ENCODE results near the gene MED13L. TPM values are rescaled to one million over a fixed set of nuclear protein-coding genes. Genes with fewer than 3 reads are reported as not detected.

MED13L gene
- total and polyA plus RNA-seq, 3 donors from 2014 or later: 56.4 to 173 (median 133) TPM

- peak; percentile 41 for DNase-seq
- H3K4me3 ChIP-seq: no peak overlapping the region
- 55 to 56% methylated on average over 9 of the region's 9 CpGs for WGBS, 2 donors
- peaks cover 13% of the 10 kb centered on the region for H3K4me1 ChIP-seq
- H3K9me3 ChIP-seq: no peaks in the 10 kb centered on the region
- no peak for TF ChIP-seq CTCF (IDR thresholded peaks at IDR 0.05)
- TF ChIP-seq POLR2A (IDR thresholded peaks at IDR 0.05): no peak
- H3K36me3 ChIP-seq (ENCODE audit: low read depth, missing control alignments): no peaks in the 10 kb centered on the region
- intact Hi-C loops (cut with DNase I; ENCODE audit: low total_unique reads): no loop called here
- peak overlapping the region in 1 of 2 donors; percentile 28 for H3K27ac ChIP-seq
- H3K27me3 ChIP-seq: no peaks in the 10 kb centered on the region
These were observed 22.3 kb upstream of the MED13L start for GRCh38 chr12:116299665-116300328.

DNA sequence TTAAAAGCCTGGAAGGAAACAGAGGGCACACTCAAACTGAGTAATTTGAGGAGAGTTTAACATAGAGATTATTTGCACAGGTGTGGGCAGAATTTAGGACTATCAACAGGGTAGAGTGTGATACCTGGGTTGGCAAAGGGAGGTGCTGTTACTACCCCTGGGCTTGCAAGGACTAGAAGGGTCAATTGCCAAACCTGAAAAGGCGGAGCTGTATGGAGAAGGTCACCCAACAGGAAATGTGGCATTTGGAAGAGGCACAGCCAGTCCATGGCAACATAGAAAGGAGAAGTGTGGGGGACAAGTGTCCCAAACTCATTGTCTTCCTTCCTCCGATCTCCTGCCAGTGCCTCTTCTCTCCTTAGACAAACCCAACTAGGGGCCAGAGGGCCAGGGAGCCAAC is 21.6 kb upstream of the MED13L start:
- no peak for DNase-seq
- Histone ChIP-seq H3K9me3 (no peaks in the 10 kb centered on the region), H3K4me3 (no peak overlapping the region), H3K36me3 (ENCODE audit: low read depth, missing control alignments) (no peaks in the 10 kb centered on the region), H3K27me3 (no peaks in the 10 kb centered on the region), H3K4me1 (peaks cover 13% of the 10 kb centered on the region), H3K27ac (no peak overlapping the region)
- TF ChIP-seq POLR2A (IDR thresholded peaks at IDR 0.05): no peak
- TF ChIP-seq CTCF (IDR thresholded peaks at IDR 0.05): no peak
- 85 to 91% methylated on average over 2 of the region's 2 CpGs for WGBS, 2 donors
- intact Hi-C loops (cut with DNase I; ENCODE audit: low total_unique reads): no loop called here

GRCh38 chr12:116298578-116298977 is 21.1 kb upstream of the MED13L start:
- Histone ChIP-seq H3K9me3 (no peaks in the 10 kb centered on the region), H3K27ac (no peak overlapping the region), H3K27me3 (no peaks in the 10 kb centered on the region), H3K4me3 (no peak overlapping the region), H3K4me1 (peaks cover 10% of the 10 kb centered on the region), H3K36me3 (ENCODE audit: low read depth, missing control alignments) (no peaks in the 10 kb centered on the region)
- TF ChIP-seq POLR2A (IDR thresholded peaks at IDR 0.05) (no peak), CTCF (IDR thresholded peaks at IDR 0.05) (no peak)
- no peak for DNase-seq
- 95 to 100% methylated on average over 2 of the region's 2 CpGs for WGBS, 2 donors
- intact Hi-C loops (cut with DNase I; ENCODE audit: low total_unique reads): no loop called here

GRCh38 chr12:116297224-116297834 is 19.8 kb upstream of the MED13L start:
- no peaks in the 10 kb centered on the region for H3K27me3 ChIP-seq
- no peaks in the 10 kb centered on the region for H3K9me3 ChIP-seq
- no peak overlapping the region for H3K27ac ChIP-seq
- no peaks in the 10 kb centered on the region for H3K36me3 ChIP-seq (ENCODE audit: low read depth, missing control alignments)
- WGBS, 2 donors: 85 to 92% methylated on average over 3 of the region's 3 CpGs
- no peak for TF ChIP-seq POLR2A (IDR thresholded peaks at IDR 0.05)
- no peak for TF ChIP-seq CTCF (IDR thresholded peaks at IDR 0.05)
- H3K4me3 ChIP-seq: no peak overlapping the region
- peaks cover 10% of the 10 kb centered on the region for H3K4me1 ChIP-seq
- intact Hi-C loops (cut with DNase I; ENCODE audit: low total_unique reads): no loop called here
- no peak for DNase-seq

Measured in testis (tissue), 3 donors.